AG10803 (cell line): ENCODE data around the gene PARL.

Experiments used
- DNase-seq: peaks from one replicate; pipeline ENCODE4 v3.0.0; 2010; ENCODE audit warnings: low read depth
- H3K4me3 ChIP-seq: 2 replicates; pipeline ENCODE4 v1.5.1; 2011; ENCODE audit warnings: mild to moderate bottlenecking, low read length, control low read depth
- TF ChIP-seq, protein P1 (sequence below): conservative IDR thresholded peaks from 2 replicates; pipeline ENCODE4 v1.5.1; 2011; ENCODE audit warnings: mild to moderate bottlenecking, low read length, control low read depth, inconsistent platforms

PARL gene

DNA sequence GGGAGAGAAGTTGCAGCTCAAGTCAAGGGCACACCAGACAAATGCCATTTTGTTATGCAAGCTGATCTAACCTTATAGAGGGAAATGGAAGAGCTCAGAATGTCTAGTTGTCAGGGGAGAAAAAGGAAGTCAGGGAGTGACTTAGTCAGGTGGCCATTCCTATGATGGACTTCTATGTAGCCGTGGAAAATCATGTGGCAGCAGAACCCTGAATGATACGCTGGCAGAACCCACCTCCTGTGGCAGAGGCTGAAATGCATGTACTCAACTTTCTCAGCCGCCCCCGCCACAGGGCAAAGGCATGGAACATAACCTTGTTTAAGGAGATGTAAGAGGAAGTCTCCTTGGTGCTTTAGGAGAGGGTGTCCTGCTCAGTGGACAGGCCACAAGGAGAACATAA lies 37.7 kb upstream of the PARL start:
- H3K4me3 ChIP-seq, result no peak overlapping the region
- TF ChIP-seq, protein P1, sequence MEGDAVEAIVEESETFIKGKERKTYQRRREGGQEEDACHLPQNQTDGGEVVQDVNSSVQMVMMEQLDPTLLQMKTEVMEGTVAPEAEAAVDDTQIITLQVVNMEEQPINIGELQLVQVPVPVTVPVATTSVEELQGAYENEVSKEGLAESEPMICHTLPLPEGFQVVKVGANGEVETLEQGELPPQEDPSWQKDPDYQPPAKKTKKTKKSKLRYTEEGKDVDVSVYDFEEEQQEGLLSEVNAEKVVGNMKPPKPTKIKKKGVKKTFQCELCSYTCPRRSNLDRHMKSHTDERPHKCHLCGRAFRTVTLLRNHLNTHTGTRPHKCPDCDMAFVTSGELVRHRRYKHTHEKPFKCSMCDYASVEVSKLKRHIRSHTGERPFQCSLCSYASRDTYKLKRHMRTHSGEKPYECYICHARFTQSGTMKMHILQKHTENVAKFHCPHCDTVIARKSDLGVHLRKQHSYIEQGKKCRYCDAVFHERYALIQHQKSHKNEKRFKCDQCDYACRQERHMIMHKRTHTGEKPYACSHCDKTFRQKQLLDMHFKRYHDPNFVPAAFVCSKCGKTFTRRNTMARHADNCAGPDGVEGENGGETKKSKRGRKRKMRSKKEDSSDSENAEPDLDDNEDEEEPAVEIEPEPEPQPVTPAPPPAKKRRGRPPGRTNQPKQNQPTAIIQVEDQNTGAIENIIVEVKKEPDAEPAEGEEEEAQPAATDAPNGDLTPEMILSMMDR, result no peak
- DNase-seq, result no peak

DNA sequence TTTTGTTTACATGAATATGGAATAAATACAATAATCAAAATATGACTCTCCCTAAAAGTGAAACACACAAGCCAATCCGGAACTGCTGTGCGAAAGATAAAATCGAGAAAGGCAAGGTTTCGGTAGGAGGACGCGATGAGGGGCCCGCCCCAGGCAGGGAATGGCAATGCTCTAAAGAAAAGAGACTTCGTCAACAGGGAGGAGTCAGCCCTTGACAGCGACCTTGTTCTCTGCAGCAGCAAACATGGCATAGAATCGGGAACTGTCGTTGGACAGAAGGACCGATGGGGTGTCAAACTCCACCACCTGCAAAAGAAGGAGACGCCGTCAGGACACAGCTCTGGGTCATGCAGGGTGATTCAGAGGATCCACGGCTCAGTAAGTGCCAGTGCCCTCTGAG lies 36.4 kb upstream of the PARL start:
- no peak overlapping the region for H3K4me3 ChIP-seq
- DNase-seq, result no peak
- TF ChIP-seq, protein P1, result no peak

- TF ChIP-seq, protein P1, result no peak
- H3K4me3 ChIP-seq, result no peak overlapping the region
- DNase-seq, result no peak
Observed at GRCh38 chr3:183920416-183920815, 35.7 kb upstream of the PARL start.

GRCh38 chr3:183918178-183918577 lies 33.5 kb upstream of the PARL start:
- DNase-seq, result no peak
- TF ChIP-seq, protein P1, result no peak
- no peak overlapping the region for H3K4me3 ChIP-seq

DNA sequence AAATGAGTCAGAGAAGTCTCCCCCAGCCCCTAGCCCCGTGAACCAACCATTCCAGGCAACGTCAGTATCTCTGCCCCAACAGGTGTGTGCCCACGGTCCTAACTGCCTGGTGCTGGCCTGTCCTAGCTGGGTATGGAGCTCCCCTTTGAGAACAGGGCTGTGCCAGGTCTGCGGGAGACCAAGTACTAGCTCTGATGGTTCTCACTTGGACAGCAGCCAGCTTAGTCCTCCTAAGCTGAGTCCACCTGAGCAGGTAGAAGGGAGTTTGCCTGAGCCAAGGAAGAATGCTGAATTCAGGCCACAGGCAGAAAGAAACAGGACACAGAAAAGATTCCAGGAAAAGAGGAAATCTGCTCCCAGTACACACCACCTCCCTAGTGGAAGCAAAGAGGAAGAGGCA lies 33.1 kb upstream of the PARL start:
- TF ChIP-seq, protein P1, result no peak
- no peak for DNase-seq
- no peak overlapping the region for H3K4me3 ChIP-seq

GRCh38 chr3:183914856-183915255 lies 30.2 kb upstream of the PARL start:
- TF ChIP-seq, protein P1, result no peak
- H3K4me3 ChIP-seq, result no peak overlapping the region
- no peak for DNase-seq

GRCh38 chr3:183913580-183913920 lies 28.9 kb upstream of the PARL start:
- TF ChIP-seq, protein P1, result no peak
- no peak for DNase-seq
- no peak overlapping the region for H3K4me3 ChIP-seq
